ENCODE measurements around the gene MCC.
A peak's percentile ranks its signal among the peaks of the same experiment; 100 is the strongest.

Gene MCC

DNA sequence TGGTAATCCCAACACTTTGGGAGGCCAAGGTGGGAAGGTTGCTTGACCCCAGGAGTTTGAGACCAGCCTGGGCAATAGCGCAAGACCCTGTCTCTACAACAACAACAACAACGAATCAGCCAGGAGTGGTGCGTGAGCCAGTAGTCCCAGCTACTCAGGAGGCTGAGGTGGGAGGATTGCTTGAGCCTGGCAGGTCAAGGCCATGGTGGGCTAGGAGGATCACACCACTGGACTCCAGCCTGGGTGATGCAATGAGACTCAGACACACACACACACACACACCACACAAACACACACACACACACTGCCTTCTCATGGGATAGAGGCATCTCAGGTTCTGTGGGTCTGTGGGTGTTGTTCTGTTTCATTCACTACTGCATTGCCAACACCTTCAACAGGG is 396.6 kb downstream of the MCC start:
- Histone ChIP-seq H3K79me2 (ENCODE audit: low read length) (peaks cover 42% of the 10 kb centered on the region), H3K4me1 (ENCODE audit: low read length) (peaks cover 17% of the 10 kb centered on the region), H3F3A (ENCODE audit: insufficient read depth, low read length) (no peaks in the 10 kb centered on the region), H3K36me3 (replicated peaks; ENCODE audit: insufficient read depth, low read length) (peaks cover 2% of the 10 kb centered on the region; the same call in 1 of the 2 replicates), H3K9me2 (replicated peaks; ENCODE audit: insufficient read depth, low read length) (no peaks in the 10 kb centered on the region), H3K4me3 (ENCODE audit: low read length) (no peak overlapping the region), H2AFZ (ENCODE audit: low read length) (no peak overlapping the region), H3K27ac (ENCODE audit: low read length) (no peak overlapping the region), H4K20me1 (ENCODE audit: insufficient read depth, low read length) (no peaks in the 10 kb centered on the region), H3K4me2 (ENCODE audit: low read depth, low read length) (no peak overlapping the region), H3K9ac (ENCODE audit: low read length) (no peak overlapping the region), H3K9me3 (replicated peaks; ENCODE audit: insufficient read depth, low read length) (no peaks in the 10 kb centered on the region), H3K27me3 (replicated peaks; ENCODE audit: insufficient read depth, low read length) (no peaks in the 10 kb centered on the region)
- TF ChIP-seq, protein P1, sequence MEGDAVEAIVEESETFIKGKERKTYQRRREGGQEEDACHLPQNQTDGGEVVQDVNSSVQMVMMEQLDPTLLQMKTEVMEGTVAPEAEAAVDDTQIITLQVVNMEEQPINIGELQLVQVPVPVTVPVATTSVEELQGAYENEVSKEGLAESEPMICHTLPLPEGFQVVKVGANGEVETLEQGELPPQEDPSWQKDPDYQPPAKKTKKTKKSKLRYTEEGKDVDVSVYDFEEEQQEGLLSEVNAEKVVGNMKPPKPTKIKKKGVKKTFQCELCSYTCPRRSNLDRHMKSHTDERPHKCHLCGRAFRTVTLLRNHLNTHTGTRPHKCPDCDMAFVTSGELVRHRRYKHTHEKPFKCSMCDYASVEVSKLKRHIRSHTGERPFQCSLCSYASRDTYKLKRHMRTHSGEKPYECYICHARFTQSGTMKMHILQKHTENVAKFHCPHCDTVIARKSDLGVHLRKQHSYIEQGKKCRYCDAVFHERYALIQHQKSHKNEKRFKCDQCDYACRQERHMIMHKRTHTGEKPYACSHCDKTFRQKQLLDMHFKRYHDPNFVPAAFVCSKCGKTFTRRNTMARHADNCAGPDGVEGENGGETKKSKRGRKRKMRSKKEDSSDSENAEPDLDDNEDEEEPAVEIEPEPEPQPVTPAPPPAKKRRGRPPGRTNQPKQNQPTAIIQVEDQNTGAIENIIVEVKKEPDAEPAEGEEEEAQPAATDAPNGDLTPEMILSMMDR (IDR thresholded peaks at IDR 0.05; ENCODE audit: low read length) = no peak
- no peak for TF ChIP-seq EZH2phosphoT487 (IDR thresholded peaks at IDR 0.05; ENCODE audit: low read length)
- no peak for DNase-seq

DNA sequence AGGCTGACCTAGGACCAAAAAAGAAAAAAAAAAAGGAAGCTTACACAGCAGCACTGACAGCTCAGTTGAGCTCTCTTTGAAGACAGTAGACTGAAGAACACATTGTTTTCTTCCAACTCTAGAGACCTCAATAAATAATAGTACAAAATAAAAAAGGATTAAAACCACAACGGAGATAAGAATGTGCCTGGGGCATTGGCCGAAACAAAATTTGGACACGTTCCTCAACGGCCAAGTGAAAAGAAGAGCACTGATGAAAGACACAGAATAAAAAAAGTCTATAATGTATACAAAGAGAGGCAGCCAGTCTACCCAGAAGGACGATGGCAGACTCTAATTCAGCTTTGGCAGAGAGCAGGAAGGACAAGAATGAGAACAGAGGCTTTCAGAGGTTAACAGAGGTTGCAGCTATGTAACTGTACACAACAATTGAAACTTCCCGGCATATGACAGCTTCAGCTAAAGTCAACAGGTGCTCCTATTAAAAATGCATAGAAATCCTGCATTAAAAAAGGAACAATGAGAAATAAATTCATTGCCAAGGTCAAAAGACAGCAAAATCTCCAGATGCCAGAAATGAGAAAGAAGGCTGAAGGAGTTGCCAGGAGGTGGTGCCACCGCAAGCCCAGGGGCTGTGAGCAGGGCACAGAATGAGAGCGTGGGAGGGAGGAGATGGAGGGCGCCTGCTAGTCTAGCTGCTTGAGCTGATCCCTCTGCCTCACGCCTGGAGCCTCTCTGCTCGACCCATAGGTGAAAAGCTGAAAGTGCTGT is 397.7 kb downstream of the MCC start:
- Histone ChIP-seq H3K4me3 (ENCODE audit: low read length) (no peak overlapping the region), H3K27ac (ENCODE audit: low read length) (no peak overlapping the region), H3K79me2 (ENCODE audit: low read length) (peaks cover 39% of the 10 kb centered on the region), H2AFZ (ENCODE audit: low read length) (no peak overlapping the region), H3K9me2 (replicated peaks; ENCODE audit: insufficient read depth, low read length) (no peaks in the 10 kb centered on the region), H3K9ac (ENCODE audit: low read length) (no peak overlapping the region), H3K4me2 (ENCODE audit: low read depth, low read length) (no peak overlapping the region), H3K36me3 (replicated peaks; ENCODE audit: insufficient read depth, low read length) (no peaks in the 10 kb centered on the region; the same call in 1 of the 2 replicates), H3K9me3 (replicated peaks; ENCODE audit: insufficient read depth, low read length) (no peaks in the 10 kb centered on the region), H3K4me1 (ENCODE audit: low read length) (peaks cover 17% of the 10 kb centered on the region), H4K20me1 (ENCODE audit: insufficient read depth, low read length) (no peaks in the 10 kb centered on the region), H3K27me3 (replicated peaks; ENCODE audit: insufficient read depth, low read length) (no peaks in the 10 kb centered on the region), H3F3A (ENCODE audit: insufficient read depth, low read length) (no peaks in the 10 kb centered on the region)
- peak; percentile 16 for DNase-seq
- TF ChIP-seq EZH2phosphoT487 (IDR thresholded peaks at IDR 0.05; ENCODE audit: low read length) (no peak), EZH2 (optimal IDR thresholded peaks at IDR 0.05; ENCODE audit: low read depth, low read length) (no peak)
- TF ChIP-seq, protein P1 (IDR thresholded peaks at IDR 0.05; ENCODE audit: low read length) = no peak

DNA sequence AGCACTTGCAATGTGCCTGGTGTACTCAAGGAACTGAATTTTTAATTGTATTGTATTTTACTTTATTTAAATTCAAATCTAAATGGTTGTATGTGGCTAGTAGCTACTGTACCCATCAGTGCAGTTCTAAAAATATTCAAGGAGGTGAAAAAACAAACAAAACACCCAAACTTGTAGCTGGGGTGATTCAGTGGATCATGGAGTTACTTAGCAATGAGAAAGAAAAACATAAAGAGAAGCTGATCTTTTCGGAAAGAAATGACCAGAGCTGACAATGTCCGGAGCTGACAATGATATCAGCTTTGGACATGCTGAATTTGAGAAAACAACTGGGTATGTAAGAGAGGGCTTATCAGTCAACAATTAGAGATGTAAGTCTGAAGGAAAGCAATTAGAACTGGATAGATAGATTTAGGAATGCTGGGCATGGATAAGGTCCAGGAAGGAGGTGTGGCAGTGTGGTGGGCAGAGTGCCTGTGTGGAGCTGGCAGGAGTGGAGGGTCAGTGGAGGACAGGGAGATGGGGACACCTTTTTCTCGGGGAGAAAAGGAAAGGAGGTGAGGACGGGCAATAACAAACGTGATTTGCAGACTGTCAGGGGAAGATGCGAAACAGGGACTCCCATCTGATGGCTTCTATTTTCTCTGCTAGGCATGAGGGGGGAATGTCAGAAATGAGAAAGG is 398.5 kb downstream of the MCC start:
- H3K9me2 ChIP-seq (replicated peaks; ENCODE audit: insufficient read depth, low read length) = no peaks in the 10 kb centered on the region
- no peaks in the 10 kb centered on the region for H3K27me3 ChIP-seq (replicated peaks; ENCODE audit: insufficient read depth, low read length)
- H3K4me1 ChIP-seq (ENCODE audit: low read length) = peaks cover 17% of the 10 kb centered on the region
- no peak overlapping the region for H3K4me2 ChIP-seq (ENCODE audit: low read depth, low read length)
- no peak for DNase-seq
- H3F3A ChIP-seq (ENCODE audit: insufficient read depth, low read length) = no peaks in the 10 kb centered on the region
- H3K4me3 ChIP-seq (ENCODE audit: low read length) = no peak overlapping the region
- H3K27ac ChIP-seq (ENCODE audit: low read length) = no peak overlapping the region
- H3K9ac ChIP-seq (ENCODE audit: low read length) = no peak overlapping the region
- H3K9me3 ChIP-seq (replicated peaks; ENCODE audit: insufficient read depth, low read length) = no peaks in the 10 kb centered on the region
- TF ChIP-seq EZH2 (optimal IDR thresholded peaks at IDR 0.05; ENCODE audit: low read depth, low read length) (no peak), EZH2phosphoT487 (IDR thresholded peaks at IDR 0.05; ENCODE audit: low read length) (no peak)
- TF ChIP-seq, protein P1 (IDR thresholded peaks at IDR 0.05; ENCODE audit: low read length) = no peak
- no peak overlapping the region for H2AFZ ChIP-seq (ENCODE audit: low read length)
- H3K79me2 ChIP-seq (ENCODE audit: low read length) = peaks cover 39% of the 10 kb centered on the region
- H3K36me3 ChIP-seq (replicated peaks; ENCODE audit: insufficient read depth, low read length) = no peaks in the 10 kb centered on the region; the same call in 1 of the 2 replicates
- H4K20me1 ChIP-seq (ENCODE audit: insufficient read depth, low read length) = no peaks in the 10 kb centered on the region

All from MM.1S (cell line).